ENCODE measurements around the gene GRID2.
"Not testable (repeated sequence)": the region's sequence is repeated elsewhere in the genome, so short reads cannot be mapped to it uniquely, and the experiment has no call there.

GRID2 gene

GRCh38 chr4:93515208-93515607 is 1211.4 kb downstream of the GRID2 start:
- no peak for DNase-seq (ENCODE audit: low read depth)

GRCh38 chr4:93529692-93530372 is 1226.1 kb downstream of the GRID2 start:
- DNase-seq (ENCODE audit: low read depth): no peak

- DNase-seq (ENCODE audit: low read depth): no peak
Observed at GRCh38 chr4:93532234-93532633, 1228.5 kb downstream of the GRID2 start.

- DNase-seq (ENCODE audit: low read depth): no peak
Observed at GRCh38 chr4:93540562-93540961, 1236.8 kb downstream of the GRID2 start.

GRCh38 chr4:93561842-93562241 is 1258.1 kb downstream of the GRID2 start:
- DNase-seq (ENCODE audit: low read depth): no peak

- no peak for DNase-seq (ENCODE audit: low read depth)
Observed at GRCh38 chr4:93568758-93569157, 1265.0 kb downstream of the GRID2 start.

- DNase-seq (ENCODE audit: low read depth): no peak
Observed at GRCh38 chr4:93573285-93573684, 1269.5 kb downstream of the GRID2 start.

- DNase-seq (ENCODE audit: low read depth): no peak
Observed at GRCh38 chr4:93578942-93579341, 1275.2 kb downstream of the GRID2 start.

- DNase-seq (ENCODE audit: low read depth): no peak
Observed at GRCh38 chr4:93605163-93605562, 1301.4 kb downstream of the GRID2 start.

GRCh38 chr4:93617606-93618005 is 1313.8 kb downstream of the GRID2 start:
- no peak for DNase-seq (ENCODE audit: low read depth)

GRCh38 chr4:93633721-93634120 is 1330.0 kb downstream of the GRID2 start:
- DNase-seq (ENCODE audit: low read depth): no peak

- no peak for DNase-seq (ENCODE audit: low read depth)
Observed at GRCh38 chr4:93635943-93636342, 1332.2 kb downstream of the GRID2 start.

GRCh38 chr4:93645120-93645519 is 1341.4 kb downstream of the GRID2 start:
- no peak for DNase-seq (ENCODE audit: low read depth)

GRCh38 chr4:93646233-93646930 is 1342.6 kb downstream of the GRID2 start:
- no peak for DNase-seq (ENCODE audit: low read depth)

- no peak for DNase-seq (ENCODE audit: low read depth)
Observed at GRCh38 chr4:93648258-93648657, 1344.5 kb downstream of the GRID2 start.

GRCh38 chr4:93649828-93650227 is 1346.1 kb downstream of the GRID2 start:
- DNase-seq (ENCODE audit: low read depth): no peak

- DNase-seq (ENCODE audit: low read depth): no peak
Observed at GRCh38 chr4:93654211-93654610, 1350.4 kb downstream of the GRID2 start.

- DNase-seq (ENCODE audit: low read depth): no peak
Observed at GRCh38 chr4:93657527-93657926, 1353.8 kb downstream of the GRID2 start.

- DNase-seq (ENCODE audit: low read depth): no peak
Observed at GRCh38 chr4:93658443-93658842, 1354.7 kb downstream of the GRID2 start.

GRCh38 chr4:93659629-93660028 is 1355.9 kb downstream of the GRID2 start:
- no peak for DNase-seq (ENCODE audit: low read depth)

GRCh38 chr4:93660036-93660435 is 1356.3 kb downstream of the GRID2 start:
- DNase-seq (ENCODE audit: low read depth): no peak

GRCh38 chr4:93670434-93670833 is 1366.7 kb downstream of the GRID2 start:
- no peak for DNase-seq (ENCODE audit: low read depth)

GRCh38 chr4:93671093-93671492 is 1367.3 kb downstream of the GRID2 start:
- DNase-seq (ENCODE audit: low read depth): no peak

- DNase-seq (ENCODE audit: low read depth): not testable (repeated sequence)
Observed at GRCh38 chr4:93676937-93677336, 1373.2 kb downstream of the GRID2 start.

Data from activated T-helper 9 cell treated with anti-CD3 and anti-CD28 coated beads, Interleukin-2, amount 50 U/mL, for 16 hours (primary cell).